Measurements from ENCODE around the gene SOCS1.

DNA sequence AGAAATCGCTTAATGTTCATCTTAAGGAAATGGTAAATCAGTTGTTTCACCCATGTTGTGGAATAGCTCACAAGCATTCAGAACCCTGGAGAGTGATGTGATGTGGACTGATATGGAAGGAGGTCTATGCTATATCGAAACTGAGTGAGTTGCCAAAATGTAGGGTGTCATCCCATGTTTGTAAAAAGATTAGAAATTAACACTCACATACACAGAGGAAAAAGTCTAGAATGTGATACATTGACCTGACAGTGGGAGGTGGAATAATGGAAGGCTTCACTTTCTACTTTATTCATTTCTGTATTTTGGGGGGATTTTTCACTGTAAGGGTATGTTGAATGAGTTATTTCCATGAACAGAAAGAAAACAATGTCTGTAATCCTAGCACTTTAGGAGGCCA is 29.8 kb upstream of the SOCS1 start:
- TF ChIP-seq, protein P1, sequence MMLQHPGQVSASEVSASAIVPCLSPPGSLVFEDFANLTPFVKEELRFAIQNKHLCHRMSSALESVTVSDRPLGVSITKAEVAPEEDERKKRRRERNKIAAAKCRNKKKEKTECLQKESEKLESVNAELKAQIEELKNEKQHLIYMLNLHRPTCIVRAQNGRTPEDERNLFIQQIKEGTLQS (IDR thresholded peaks at IDR 0.05): no peak
- TF ChIP-seq, protein P2, sequence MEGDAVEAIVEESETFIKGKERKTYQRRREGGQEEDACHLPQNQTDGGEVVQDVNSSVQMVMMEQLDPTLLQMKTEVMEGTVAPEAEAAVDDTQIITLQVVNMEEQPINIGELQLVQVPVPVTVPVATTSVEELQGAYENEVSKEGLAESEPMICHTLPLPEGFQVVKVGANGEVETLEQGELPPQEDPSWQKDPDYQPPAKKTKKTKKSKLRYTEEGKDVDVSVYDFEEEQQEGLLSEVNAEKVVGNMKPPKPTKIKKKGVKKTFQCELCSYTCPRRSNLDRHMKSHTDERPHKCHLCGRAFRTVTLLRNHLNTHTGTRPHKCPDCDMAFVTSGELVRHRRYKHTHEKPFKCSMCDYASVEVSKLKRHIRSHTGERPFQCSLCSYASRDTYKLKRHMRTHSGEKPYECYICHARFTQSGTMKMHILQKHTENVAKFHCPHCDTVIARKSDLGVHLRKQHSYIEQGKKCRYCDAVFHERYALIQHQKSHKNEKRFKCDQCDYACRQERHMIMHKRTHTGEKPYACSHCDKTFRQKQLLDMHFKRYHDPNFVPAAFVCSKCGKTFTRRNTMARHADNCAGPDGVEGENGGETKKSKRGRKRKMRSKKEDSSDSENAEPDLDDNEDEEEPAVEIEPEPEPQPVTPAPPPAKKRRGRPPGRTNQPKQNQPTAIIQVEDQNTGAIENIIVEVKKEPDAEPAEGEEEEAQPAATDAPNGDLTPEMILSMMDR (IDR thresholded peaks at IDR 0.05; ENCODE audit: low read depth, low read length, missing input control): no peak
- TF ChIP-seq JUND (IDR thresholded peaks at IDR 0.05) (no peak), TAF1 (conservative IDR thresholded peaks at IDR 0.05) (no peak), NR2F2 (IDR thresholded peaks at IDR 0.05) (no peak)
- TF ChIP-seq, protein P3, sequence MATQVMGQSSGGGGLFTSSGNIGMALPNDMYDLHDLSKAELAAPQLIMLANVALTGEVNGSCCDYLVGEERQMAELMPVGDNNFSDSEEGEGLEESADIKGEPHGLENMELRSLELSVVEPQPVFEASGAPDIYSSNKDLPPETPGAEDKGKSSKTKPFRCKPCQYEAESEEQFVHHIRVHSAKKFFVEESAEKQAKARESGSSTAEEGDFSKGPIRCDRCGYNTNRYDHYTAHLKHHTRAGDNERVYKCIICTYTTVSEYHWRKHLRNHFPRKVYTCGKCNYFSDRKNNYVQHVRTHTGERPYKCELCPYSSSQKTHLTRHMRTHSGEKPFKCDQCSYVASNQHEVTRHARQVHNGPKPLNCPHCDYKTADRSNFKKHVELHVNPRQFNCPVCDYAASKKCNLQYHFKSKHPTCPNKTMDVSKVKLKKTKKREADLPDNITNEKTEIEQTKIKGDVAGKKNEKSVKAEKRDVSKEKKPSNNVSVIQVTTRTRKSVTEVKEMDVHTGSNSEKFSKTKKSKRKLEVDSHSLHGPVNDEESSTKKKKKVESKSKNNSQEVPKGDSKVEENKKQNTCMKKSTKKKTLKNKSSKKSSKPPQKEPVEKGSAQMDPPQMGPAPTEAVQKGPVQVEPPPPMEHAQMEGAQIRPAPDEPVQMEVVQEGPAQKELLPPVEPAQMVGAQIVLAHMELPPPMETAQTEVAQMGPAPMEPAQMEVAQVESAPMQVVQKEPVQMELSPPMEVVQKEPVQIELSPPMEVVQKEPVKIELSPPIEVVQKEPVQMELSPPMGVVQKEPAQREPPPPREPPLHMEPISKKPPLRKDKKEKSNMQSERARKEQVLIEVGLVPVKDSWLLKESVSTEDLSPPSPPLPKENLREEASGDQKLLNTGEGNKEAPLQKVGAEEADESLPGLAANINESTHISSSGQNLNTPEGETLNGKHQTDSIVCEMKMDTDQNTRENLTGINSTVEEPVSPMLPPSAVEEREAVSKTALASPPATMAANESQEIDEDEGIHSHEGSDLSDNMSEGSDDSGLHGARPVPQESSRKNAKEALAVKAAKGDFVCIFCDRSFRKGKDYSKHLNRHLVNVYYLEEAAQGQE (IDR thresholded peaks at IDR 0.05): no peak

Data from liver (tissue), 3 donors.